ENCODE data around the gene ITGA5.

ITGA5 gene

GRCh38 chr12:54373649-54374561 lies 45.2 kb downstream of the ITGA5 start:
- CTCF ChIA-PET = interaction anchor here (0.6 to 1.2 kb wide), 3 partner anchors 25 to 117 kb away, joined by 3 read pairs; no protein-coding TSS in a partner anchor
- peak overlapping the region; percentile 86 for H3K27ac ChIP-seq
- DNase-seq (ENCODE audit: low spot score) = no peak
- POLR2A ChIA-PET (ENCODE audit: low non-redundant PET) = interaction anchor here (0.6 kb wide), 1 partner anchor 8 kb away, joined by 3 read pairs; no protein-coding TSS in a partner anchor
- TF ChIP-seq CTCF (conservative IDR thresholded peaks at IDR 0.05; ENCODE audit: low read depth) = no peak

GRCh38 chr12:54372113-54372806 lies 46.8 kb downstream of the ITGA5 start:
- ChIA-PET CTCF (interaction anchor here (0.9 to 1.2 kb wide), 2 partner anchors 27 kb away, joined by 3 read pairs; no protein-coding TSS in a partner anchor), POLR2A (ENCODE audit: low non-redundant PET) (no interaction called here)
- TF ChIP-seq CTCF (conservative IDR thresholded peaks at IDR 0.05; ENCODE audit: low read depth) = no peak
- DNase-seq (ENCODE audit: low spot score) = no peak
- H3K27ac ChIP-seq = peak overlapping the region; percentile 86

GRCh38 chr12:54371328-54372112 lies 47.5 kb downstream of the ITGA5 start:
- peak overlapping the region; percentile 86 for H3K27ac ChIP-seq
- POLR2A ChIA-PET (ENCODE audit: low non-redundant PET) = no interaction called here
- no peak for DNase-seq (ENCODE audit: low spot score)
- TF ChIP-seq CTCF (conservative IDR thresholded peaks at IDR 0.05; ENCODE audit: low read depth) = no peak
- CTCF ChIA-PET = interaction anchor here (0.8 to 1.0 kb wide), 3 partner anchors 28 to 75 kb away, joined by 3 to 5 read pairs (median 3); no protein-coding TSS in a partner anchor

- CTCF ChIA-PET = interaction anchor here (0.6 to 1.2 kb wide), 8 partner anchors 17 to 354 kb away, joined by 3 to 7 read pairs (median 4); no protein-coding TSS in a partner anchor
- peak; percentile 59 for DNase-seq (ENCODE audit: low spot score)
- H3K27ac ChIP-seq = peak overlapping the region; percentile 86
- TF ChIP-seq CTCF (conservative IDR thresholded peaks at IDR 0.05; ENCODE audit: low read depth) = peak; percentile 72
- POLR2A ChIA-PET (ENCODE audit: low non-redundant PET) = no interaction called here
Measured at GRCh38 chr12:54370171-54370730, 48.8 kb downstream of the ITGA5 start.

GRCh38 chr12:54369597-54370131 lies 49.4 kb downstream of the ITGA5 start:
- DNase-seq (ENCODE audit: low spot score) = no peak
- POLR2A ChIA-PET (ENCODE audit: low non-redundant PET) = no interaction called here
- peak overlapping the region; percentile 86 for H3K27ac ChIP-seq
- CTCF ChIA-PET = interaction anchor here (1.2 kb wide), 1 partner anchor 22 kb away, joined by 7 read pairs; no protein-coding TSS in a partner anchor
- TF ChIP-seq CTCF (conservative IDR thresholded peaks at IDR 0.05; ENCODE audit: low read depth) = no peak

Data from RWPE1 (cell line).